H1 (cell line): ENCODE measurements around the gene PACSIN2. TPM values are rescaled to one million over a fixed set of nuclear protein-coding genes. Genes with fewer than 3 reads are reported as not detected.

Source experiments
- CTCF ChIA-PET: fragments of 300-600 bp; sonication (Branson Sonifier 250); formaldehyde crosslinking; loops from one replicate; lab custom pipeline; 2021; ENCODE audit not compliant: partially characterized antibody; lab: Charles Lee
- POLR2A ChIA-PET: fragments of 300-600 bp; sonication (Branson Sonifier 250); formaldehyde crosslinking; loops from one replicate; lab custom pipeline; 2021; ENCODE audit warnings: inconsistent platforms; ENCODE audit not compliant: partially characterized antibody; lab: Charles Lee
- DNase-seq, 2 experiments: peaks; one replicate each; pipeline versions ENCODE4 v3.0.0 to v3.0.0-alpha.2; 2010 to 2022; ENCODE audit warnings: low spot score in 2 of 2, low read depth in 1 of 2, mixed read lengths in 1 of 2
- FAIRE-seq: peaks from 2 replicates; lab custom pipeline; 2011; peaks lifted over from hg19 to GRCh38; lab: Jason Lieb, UNC
- H2AFZ ChIP-seq: 2 replicates; pipeline ENCODE4 v1.8.1; 2012; ENCODE audit warnings: low read length, inconsistent platforms
- H2AK5ac ChIP-seq: 2 replicates; pipeline ENCODE4 v1.6.1; 2013; ENCODE audit warnings: low read depth, low read length
- H2BK120ac ChIP-seq: replicated peaks from 2 replicates; pipeline ENCODE3; 2013; ENCODE audit warnings: low read depth, low read length, inconsistent platforms
- H2BK12ac ChIP-seq: 2 replicates; pipeline ENCODE4 v1.6.1; 2013; ENCODE audit warnings: low read depth, low read length
- H2BK15ac ChIP-seq: 2 replicates; pipeline ENCODE4 v1.6.1; 2013; ENCODE audit warnings: low read length
- H2BK20ac ChIP-seq: 2 replicates; pipeline ENCODE4 v1.6.1; 2013; ENCODE audit warnings: low read length
- H2BK5ac ChIP-seq: 2 replicates; pipeline ENCODE4 v1.6.1; 2013; ENCODE audit warnings: low read depth, low read length
- H3K14ac ChIP-seq: 2 replicates; pipeline ENCODE4 v1.6.1; 2013; ENCODE audit warnings: inconsistent platforms; ENCODE audit not compliant: insufficient read length
- H3K18ac ChIP-seq: 2 replicates; pipeline ENCODE4 v1.6.1; 2013; ENCODE audit warnings: low read length; ENCODE audit errors: extremely low read depth
- H3K23ac ChIP-seq: 2 replicates; pipeline ENCODE4 v1.6.1; 2013; ENCODE audit warnings: inconsistent platforms; ENCODE audit not compliant: insufficient read length
- H3K23me2 ChIP-seq: 2 replicates; pipeline ENCODE4 v1.6.1; 2013; ENCODE audit warnings: low read depth, low read length
- H3K27ac ChIP-seq: 2 replicates; pipeline ENCODE4 v1.6.1; 2011; ENCODE audit warnings: low read depth, low read length, inconsistent platforms
- H3K27me3 ChIP-seq, 4 experiments: replicated peaks in 1 of 4; 1 replicate in 1 of 4; 2 replicates in 3 of 4; pipeline versions ENCODE4 v1.6.1 to v1.8.1; 2011 to 2013; ENCODE audit warnings: low read length in 3 of 4, mild to moderate bottlenecking in 3 of 4, inconsistent platforms in 2 of 4, mixed read lengths in 2 of 4, moderate library complexity in 1 of 4; ENCODE audit not compliant: control insufficient read depth in 3 of 4, insufficient read depth in 3 of 4; ENCODE audit errors: extremely low read depth in 1 of 4
- H3K36me3 ChIP-seq, 4 experiments: 2 replicates each; pipeline versions ENCODE4 v1.6.1 to v1.8.1; 2011 to 2013; ENCODE audit warnings: mild to moderate bottlenecking in 4 of 4, low read length in 3 of 4, moderate library complexity in 2 of 4, control low read depth in 1 of 4, inconsistent platforms in 1 of 4; ENCODE audit not compliant: insufficient read depth in 4 of 4, control insufficient read depth in 2 of 4
- H3K4ac ChIP-seq: replicated peaks from 2 replicates; pipeline ENCODE3; 2013; ENCODE audit warnings: low read length, low read depth, mixed read lengths, inconsistent platforms; ENCODE audit not compliant: insufficient read length
- H3K4me1 ChIP-seq, 4 experiments: replicated peaks in 1 of 4; 1 replicate in 1 of 4; 2 replicates in 3 of 4; pipeline versions ENCODE4 v1.6.1 to v1.8.1; 2011 to 2013; ENCODE audit warnings: low read length in 3 of 4, inconsistent platforms in 2 of 4, mixed read lengths in 1 of 4; ENCODE audit not compliant: insufficient read depth in 4 of 4, control insufficient read depth in 3 of 4
- H3K4me2 ChIP-seq, 2 experiments: 2 replicates each; pipeline versions ENCODE4 v1.6.1 to v1.8.1; 2011 to 2013; ENCODE audit warnings: low read depth in 2 of 2, low read length in 2 of 2, control low read depth in 1 of 2, inconsistent platforms in 1 of 2, mild to moderate bottlenecking in 1 of 2; ENCODE audit not compliant: insufficient read depth in 1 of 2
- H3K4me3 ChIP-seq, 4 experiments: fragments of 200-600, 300-600 bp in 1 of 4; sonication (generic), shearing (Covaris generic), sonication (Bioruptor Twin) in 1 of 4; 2 replicates each; pipeline versions ENCODE4 v1.5.1 to v1.8.1; 2011 to 2016; ENCODE audit warnings: low read length in 4 of 4, low read depth in 3 of 4, control low read depth in 2 of 4, inconsistent platforms in 2 of 4, mild to moderate bottlenecking in 2 of 4, mixed read lengths in 1 of 4, moderate library complexity in 1 of 4; ENCODE audit not compliant: insufficient read depth in 2 of 4; ENCODE audit errors: extremely low read depth in 1 of 4
- H3K56ac ChIP-seq: replicated peaks from 2 replicates; pipeline ENCODE3; 2013; ENCODE audit warnings: low read depth, mild to moderate bottlenecking, mixed read lengths, low read length, inconsistent platforms; ENCODE audit not compliant: insufficient read length
- H3K79me1 ChIP-seq: 2 replicates; pipeline ENCODE4 v1.6.1; 2013; ENCODE audit warnings: low read depth, low read length, control low read depth
- H3K79me2 ChIP-seq, 2 experiments: 2 replicates each; pipeline versions ENCODE4 v1.6.1 to v1.8.1; 2012 to 2013; ENCODE audit warnings: low read length in 2 of 2, mild to moderate bottlenecking in 2 of 2, inconsistent platforms in 1 of 2; ENCODE audit not compliant: insufficient read depth in 2 of 2, control insufficient read depth in 1 of 2
- H3K9ac ChIP-seq, 4 experiments: replicated peaks in 1 of 4; 1 replicate in 1 of 4; 2 replicates in 3 of 4; pipeline versions ENCODE4 v1.6.1 to v1.8.1; 2011 to 2013; ENCODE audit warnings: low read depth in 3 of 4, low read length in 3 of 4, control low read depth in 2 of 4, mild to moderate bottlenecking in 2 of 4, moderate library complexity in 2 of 4, inconsistent platforms in 1 of 4; ENCODE audit errors: extremely low read depth in 1 of 4
- H3K9me3 ChIP-seq, 2 experiments: 2 replicates each; pipeline versions ENCODE4 v1.6.1 to v1.8.1; 2012 to 2013; ENCODE audit warnings: mild to moderate bottlenecking in 2 of 2, moderate library complexity in 2 of 2, control low read depth in 1 of 2, inconsistent platforms in 1 of 2, low read depth in 1 of 2, low read length in 1 of 2, mixed read lengths in 1 of 2; ENCODE audit not compliant: insufficient read depth in 2 of 2
- H4K20me1 ChIP-seq, 2 experiments: replicated peaks in 1 of 2; 2 replicates each; pipeline versions ENCODE3 to v1.8.1; 2011 to 2013; ENCODE audit warnings: inconsistent platforms in 2 of 2, low read length in 2 of 2, mild to moderate bottlenecking in 1 of 2; ENCODE audit not compliant: insufficient read depth in 2 of 2, control insufficient read depth in 1 of 2
- H4K5ac ChIP-seq: 2 replicates; pipeline ENCODE4 v1.6.1; 2013; ENCODE audit warnings: low read length, low read depth, mixed read lengths, inconsistent platforms; ENCODE audit not compliant: insufficient read length
- H4K8ac ChIP-seq: 2 replicates; pipeline ENCODE4 v1.8.0; 2013; ENCODE audit warnings: mild to moderate bottlenecking, moderate library complexity, low read length, inconsistent platforms; ENCODE audit not compliant: insufficient read depth; ENCODE audit errors: extremely low read depth
- H4K91ac ChIP-seq: replicated peaks from 2 replicates; pipeline ENCODE3; 2013; ENCODE audit warnings: low read length, mixed read lengths, inconsistent platforms; ENCODE audit not compliant: insufficient read length
- CEBPB ChIP-seq: IDR thresholded peaks from 2 replicates; pipeline ENCODE4 v1.6.1; 2012; ENCODE audit warnings: low read depth, low read length
- FOSL1 ChIP-seq: IDR thresholded peaks from 2 replicates; pipeline ENCODE4 v1.6.1; 2011; ENCODE audit warnings: mild to moderate bottlenecking, low read depth, low read length, moderate library complexity; ENCODE audit not compliant: insufficient read depth
- JUN ChIP-seq: IDR thresholded peaks from 2 replicates; pipeline ENCODE4 v1.6.1; 2011; ENCODE audit warnings: low read depth, mild to moderate bottlenecking, improper control_type of control experiment, low read length
- JUND ChIP-seq: IDR thresholded peaks from 2 replicates; pipeline ENCODE4 v1.6.1; 2011; ENCODE audit warnings: mild to moderate bottlenecking, improper control_type of control experiment, low read length
- POLR2A ChIP-seq, 2 experiments: IDR thresholded peaks; 1 replicate in 1 of 2; 2 replicates in 1 of 2; pipeline ENCODE4 v1.6.1; 2011; ENCODE audit warnings: low read depth in 2 of 2, low read length in 2 of 2, mild to moderate bottlenecking in 2 of 2; ENCODE audit errors: control extremely low read depth in 1 of 2
- WGBS, 2 experiments: shearing (Covaris generic) in 1 of 2; methylation state at CpG; one replicate each; pipeline versions ENCODE4 v1.1.6 to v1.1.7; 2013 to 2015; ENCODE audit warnings: low lambda C conversion rate in 2 of 2, mixed read lengths in 2 of 2, inconsistent platforms in 1 of 2, low coverage in 1 of 2, missing lambda C conversion rate in 1 of 2; ENCODE audit not compliant: insufficient replicate concordance in 2 of 2, insufficient coverage in 1 of 2, insufficient read length in 1 of 2; ENCODE audit errors: extremely low coverage in 1 of 2, missing lambda C conversion rate in 1 of 2; 5-methylcytosine and 5-hydroxymethylcytosine counted together
- polyA plus RNA-seq, 7 experiments: library from polyadenylated mRNA; depleted of rRNA in 3 of 7; stranded (reverse) in 5 of 7; unstranded in 2 of 7; fragments of >200 nt in 5 of 7; fragments of 200-250 nt in 2 of 7; gene quantifications; 1 replicate in 5 of 7; 2 replicates in 1 of 7; 4 replicates in 1 of 7; pipeline versions ENCODE4 v1.2.1 to v1.2.3, GENCODE V29; 2011 to 2013; ENCODE audit warnings: missing spikeins in 2 of 7, mixed read lengths in 2 of 7
- total RNA-seq: library from RNA; stranded (reverse); fragmentation: NEBNext Ultra II Directional; extraction: Animal tissue kit (Norgen Biotek cat#: 25700); gene quantifications from 2 replicates; pipeline ENCODE4 v1.2.1, GENCODE V29; 2021

PACSIN2 gene
- total and polyA plus RNA-seq, 2 of the 8 experiments (the other 6 are each of a cell fraction or from before 2014, with no cell fraction given), result 44.8 to 64.2 TPM

- peaks cover 0 to 60% of the 10 kb centered on the region in 2 experiments; a peak in 3 of 4 replicates for H3K79me2 ChIP-seq
- H3K79me1 ChIP-seq, result peaks cover 6% of the 10 kb centered on the region; the same call in 1 of the 2 replicates
- H3K4me3 ChIP-seq, result no peak overlapping the region
- ChIA-PET CTCF (no interaction called here), POLR2A (interaction anchor here (2.3 kb wide), 1 partner anchor 49 kb away, joined by 15 read pairs; the partner anchor contains the start of gene PACSIN2)
- H2BK12ac ChIP-seq, result no peak overlapping the region
- H4K5ac ChIP-seq, result no peak overlapping the region
- peaks cover 0 to 10% of the 10 kb centered on the region in 2 experiments; a peak in 2 of 4 replicates for H3K9me3 ChIP-seq
- 83% methylated on average over 1 of the region's 1 CpG; no CpG with 5 or more reads in 1 of the 2 experiments for WGBS, 2 experiments
- H2BK15ac ChIP-seq, result no peak overlapping the region
- H3K4me1 ChIP-seq, result peaks cover 12 to 25% (median 19%) of the 10 kb centered on the region in 4 experiments
- H3K27ac ChIP-seq, result no peak overlapping the region
- H3K4ac ChIP-seq, result no peak overlapping the region
- H2BK120ac ChIP-seq, result no peak overlapping the region
- H4K8ac ChIP-seq, result no peak overlapping the region
- no peak overlapping the region for H3K56ac ChIP-seq
- H2AK5ac ChIP-seq, result no peak overlapping the region
- TF ChIP-seq POLR2A (IDR thresholded peaks at IDR 0.05; ENCODE audit: control extremely low read depth in 1 of 2, low read depth in 2 of 2, low read length in 2 of 2) (no peak), JUN (no peak), FOSL1 (no peak), JUND (no peak), CEBPB (no peak)
- H4K91ac ChIP-seq, result no peak overlapping the region
- H3K18ac ChIP-seq, result no peak overlapping the region
- no peak overlapping the region for H2AFZ ChIP-seq
- peaks cover 2% of the 10 kb centered on the region; the same call in 1 of the 2 replicates for H3K23me2 ChIP-seq
- H3K14ac ChIP-seq, result no peak overlapping the region
- no peak overlapping the region for H3K9ac ChIP-seq
- no peak overlapping the region for H3K4me2 ChIP-seq
- H2BK20ac ChIP-seq, result no peak overlapping the region
- FAIRE-seq (no peak), DNase-seq (no peak)
- no peak overlapping the region for H2BK5ac ChIP-seq
- peaks cover 0 to 6% (median 0%) of the 10 kb centered on the region in 4 experiments; a peak in 1 of 8 replicates for H3K36me3 ChIP-seq
- peaks cover 11 to 29% of the 10 kb centered on the region in 2 experiments for H4K20me1 ChIP-seq
- H3K27me3 ChIP-seq, result no peaks in the 10 kb centered on the region
- H3K23ac ChIP-seq, result no peak overlapping the region
These were observed 48.5 kb downstream of the PACSIN2 start for GRCh38 chr22:42966497-42966896.
